GM23248 (cell line): ENCODE data around the gene FMO1.

Experiments
- EZH2 ChIP-seq: fragments of 200-600 bp; sonication (generic); IDR thresholded peaks from 2 replicates; pipeline ENCODE4 v1.6.1; 2018; ENCODE audit warnings: antibody characterized with exemption, mild to moderate bottlenecking; ENCODE audit not compliant: insufficient read depth, poor library complexity, severe bottlenecking
- EZH2phosphoT487 ChIP-seq: fragments of 200-600 bp; sonication (generic); IDR thresholded peaks from 2 replicates; pipeline ENCODE4 v1.6.1; 2018; ENCODE audit warnings: antibody characterized with exemption, moderate library complexity, mild to moderate bottlenecking, low read depth; ENCODE audit not compliant: insufficient read depth

DNA sequence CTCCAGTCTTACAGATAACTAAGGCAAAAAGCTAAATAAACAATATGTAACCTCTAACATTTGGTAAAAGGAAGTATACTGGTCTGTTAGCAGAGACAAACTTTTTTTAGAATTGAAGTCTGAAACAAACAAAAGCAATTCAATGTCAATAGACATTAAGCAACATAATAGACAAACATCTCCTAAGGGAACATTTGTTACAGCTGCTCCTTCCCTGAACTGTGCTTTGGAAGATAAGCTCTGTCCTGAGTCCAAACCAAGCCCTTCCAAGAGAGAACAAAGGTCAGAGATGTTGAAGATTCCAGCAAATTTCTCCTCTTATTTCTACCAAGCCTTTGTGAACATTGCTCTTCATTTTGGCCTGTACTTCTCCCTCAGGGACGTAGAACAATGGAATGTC is 37.9 kb upstream of the FMO1 start:
- no peak for TF ChIP-seq EZH2phosphoT487
- TF ChIP-seq EZH2, result no peak
